ENCODE data around the gene AKNA.
A peak's percentile ranks its signal among the peaks of the same experiment; 100 is the strongest.

- TF ChIP-seq TAF1 (IDR thresholded peaks at IDR 0.05; ENCODE audit: borderline replicate concordance, low read depth, low read length) (peak; percentile 29; the same call in 1 of the 2 replicates), POLR2AphosphoS5 (IDR thresholded peaks at IDR 0.05; ENCODE audit: low read depth, low read length) (peak; percentile 86), POLR2A (IDR thresholded peaks at IDR 0.05; ENCODE audit: low read depth, low read length) (peak; percentile 89)
These were observed at the start of gene AKNA for GRCh38 chr9:114387680-114388356.
